Measurements from ENCODE around the gene SCAF8.
"Not testable (repeated sequence)": the region's sequence is repeated elsewhere in the genome, so short reads cannot be mapped to it uniquely, and the experiment has no call there.

The SCAF8 gene

DNA sequence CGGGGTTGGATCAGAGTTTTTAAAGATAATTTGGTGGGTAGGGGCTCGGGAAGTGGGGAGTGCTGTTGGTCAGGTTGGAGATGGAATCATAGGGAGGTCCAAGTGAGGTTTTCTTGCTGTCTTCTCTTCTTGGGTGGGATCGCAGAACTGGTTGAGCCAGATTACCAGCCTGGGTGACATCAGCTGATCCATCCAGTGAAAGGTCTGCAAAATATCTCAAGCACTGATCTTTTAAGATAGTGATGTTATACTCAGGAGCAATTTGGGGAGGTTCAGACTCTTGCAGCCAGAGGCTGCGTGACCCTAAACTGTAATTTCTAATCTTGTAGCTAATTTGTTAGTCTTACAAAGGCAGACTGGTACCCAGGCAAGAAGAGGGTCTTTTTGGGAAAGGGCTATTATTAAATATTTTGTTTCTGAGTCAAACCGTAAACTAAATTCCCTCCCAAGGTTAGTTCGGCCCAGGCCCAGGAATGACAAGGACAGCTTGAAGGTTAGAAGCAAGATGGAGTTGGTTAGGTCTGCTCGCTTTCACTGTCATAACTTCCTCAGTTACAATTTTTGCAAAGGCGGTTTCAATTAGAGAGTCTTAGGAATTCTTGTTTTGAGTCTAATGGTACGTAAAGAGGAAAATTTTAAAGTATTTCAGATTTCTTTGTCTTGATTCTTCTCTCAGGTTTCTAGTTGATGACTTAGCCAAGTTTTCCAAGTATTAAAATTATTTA, 53.1 kb downstream of the SCAF8 start:
- no peak for DNase-seq

DNA sequence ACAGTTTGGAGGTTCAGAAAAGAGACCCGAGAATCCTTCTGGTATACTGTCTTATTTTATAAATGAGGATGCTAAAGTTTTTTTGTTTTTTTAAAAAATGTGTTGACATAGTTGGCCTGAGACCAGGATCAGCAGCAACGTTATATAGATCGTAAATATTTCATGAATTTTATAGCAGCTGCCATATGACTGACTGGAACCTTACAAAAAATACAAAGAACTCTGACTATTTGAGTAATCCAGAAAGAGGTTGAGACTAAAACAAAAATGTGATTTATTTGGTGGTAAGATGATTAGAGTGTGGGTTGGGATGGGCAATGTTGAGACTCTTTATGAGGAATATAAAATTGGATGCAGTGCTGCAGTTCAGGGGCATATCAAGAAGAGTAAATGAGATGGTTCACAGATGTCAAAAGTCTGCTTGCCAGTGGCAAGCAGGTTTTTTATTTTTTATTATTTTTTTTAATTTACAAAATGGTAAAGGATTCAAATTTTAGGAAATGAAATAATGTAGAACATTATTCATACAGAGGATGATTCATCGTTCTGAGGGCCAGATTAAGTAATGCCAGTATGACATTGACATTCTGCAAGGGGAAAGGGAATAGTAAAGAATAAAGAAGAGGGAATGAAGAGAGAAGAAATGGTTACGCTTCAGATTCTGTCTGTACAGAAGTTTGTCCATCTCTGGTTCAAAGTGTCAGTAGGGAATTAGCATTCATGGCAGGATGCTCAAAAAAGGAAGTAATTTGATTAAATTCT, 58.5 kb downstream of the SCAF8 start:
- DNase-seq, result no peak

DNA sequence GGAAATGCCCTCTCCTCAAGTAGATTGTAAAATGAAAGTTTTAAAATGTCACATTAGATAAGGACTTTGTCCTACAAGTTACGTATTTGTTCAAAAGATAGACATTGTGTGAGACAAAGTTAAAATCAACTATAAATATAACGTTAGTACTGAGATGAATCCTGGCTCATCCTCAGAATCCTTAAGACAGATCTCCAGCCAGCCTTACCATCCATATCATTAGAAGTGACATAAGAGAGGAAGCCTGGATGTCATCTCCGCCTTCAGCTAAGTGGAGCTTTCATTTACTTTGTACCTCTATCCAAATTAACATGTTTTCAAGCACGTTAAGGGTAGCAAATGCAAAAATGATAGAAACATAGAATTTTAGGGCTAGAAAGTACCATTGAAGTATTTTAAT, 59.1 kb downstream of the SCAF8 start:
- DNase-seq, result no peak

GRCh38 chr6:154792761-154793160, 59.5 kb downstream of the SCAF8 start:
- no peak for DNase-seq

DNA sequence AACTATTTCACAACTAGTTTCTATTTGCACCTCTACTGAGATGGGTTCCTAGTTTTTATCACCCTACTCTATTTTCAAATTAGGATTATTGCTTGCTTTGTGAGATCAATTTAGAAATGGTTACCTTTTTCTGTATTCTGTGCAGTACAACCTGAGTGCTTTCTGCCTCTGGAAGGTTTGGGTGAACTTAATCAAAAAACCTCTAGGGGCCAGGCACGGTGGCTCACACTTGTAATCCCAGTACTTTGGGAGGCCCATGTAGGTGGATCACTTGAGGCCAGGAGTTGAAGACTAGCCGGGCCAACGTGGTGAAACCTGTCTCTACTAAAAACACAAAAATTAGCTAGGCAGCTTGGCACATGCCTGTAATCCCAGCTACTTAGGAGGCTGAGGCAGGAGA, 63.3 kb downstream of the SCAF8 start:
- no peak for DNase-seq

DNA sequence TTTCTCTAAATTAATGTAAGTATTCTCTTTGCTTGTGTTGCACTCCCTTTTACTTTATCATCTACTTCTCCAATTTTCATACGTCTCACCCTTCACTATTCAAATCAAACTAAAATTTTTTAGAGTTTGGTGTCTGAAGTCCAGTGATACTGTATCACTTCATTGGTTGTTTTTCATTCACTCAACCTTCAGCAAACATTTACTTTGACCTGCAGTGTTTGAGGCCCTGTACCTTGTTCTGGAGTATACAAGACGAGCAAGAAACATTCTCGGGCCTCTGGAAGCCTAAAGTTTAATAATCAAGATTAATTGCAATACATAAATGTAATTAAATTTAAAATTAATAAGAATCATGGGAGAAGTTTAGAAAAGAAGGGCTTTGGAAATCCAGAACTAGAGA, 64.6 kb downstream of the SCAF8 start:
- no peak for DNase-seq

- DNase-seq, result no peak
These were observed 67.1 kb downstream of the SCAF8 start for GRCh38 chr6:154800338-154800737.

DNA sequence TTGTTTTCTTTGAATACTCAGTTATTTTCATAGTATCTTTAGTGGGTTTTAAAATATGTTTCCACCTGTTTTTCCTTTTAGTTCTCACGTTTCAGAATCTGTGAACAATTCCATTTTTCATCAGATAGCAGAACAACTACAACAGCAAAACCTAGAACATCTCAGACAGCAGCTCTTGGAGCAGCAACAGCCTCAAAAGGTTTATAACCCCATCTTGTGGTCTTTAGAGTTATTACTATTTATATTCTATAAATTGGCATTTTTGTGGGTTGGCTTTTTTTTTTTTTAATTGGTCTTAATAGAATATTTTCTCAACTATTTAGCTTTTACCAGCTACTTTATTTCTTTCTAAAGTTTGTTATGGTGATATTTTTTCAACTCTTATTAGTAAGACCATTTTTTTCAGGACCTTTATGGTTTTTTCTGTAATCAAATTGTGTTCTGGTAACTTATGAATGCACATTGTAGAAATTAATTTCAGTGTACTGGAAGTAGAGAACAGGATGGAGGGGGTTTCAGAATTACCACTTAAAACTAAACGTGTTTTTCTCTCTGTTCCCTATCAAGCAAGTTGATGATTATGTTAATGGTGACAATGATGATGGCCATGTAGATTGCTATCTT, 72.2 kb downstream of the SCAF8 start:
- DNase-seq, result peak; percentile 48

GRCh38 chr6:154806804-154807203, 73.6 kb downstream of the SCAF8 start:
- no peak for DNase-seq

DNA sequence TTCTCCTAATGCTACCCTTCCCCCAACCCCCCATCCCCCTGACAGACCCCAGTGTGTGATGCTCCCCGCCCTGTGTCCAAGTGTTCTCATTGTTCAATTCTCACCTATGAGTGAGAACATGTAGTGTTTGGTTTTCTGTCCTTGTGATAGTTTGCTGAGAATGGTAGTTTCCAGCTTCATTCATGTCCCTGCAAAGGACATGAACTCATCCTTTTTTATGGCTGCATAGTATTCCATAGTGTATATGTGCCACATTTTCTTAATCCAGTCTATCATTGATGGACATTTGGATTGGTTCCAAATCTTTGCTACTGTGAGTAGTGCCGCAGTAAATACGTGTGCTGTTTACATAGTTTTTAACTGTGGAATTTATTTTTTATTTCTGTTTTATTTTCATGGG, 78.4 kb downstream of the SCAF8 start:
- not testable (repeated sequence) for DNase-seq

DNA sequence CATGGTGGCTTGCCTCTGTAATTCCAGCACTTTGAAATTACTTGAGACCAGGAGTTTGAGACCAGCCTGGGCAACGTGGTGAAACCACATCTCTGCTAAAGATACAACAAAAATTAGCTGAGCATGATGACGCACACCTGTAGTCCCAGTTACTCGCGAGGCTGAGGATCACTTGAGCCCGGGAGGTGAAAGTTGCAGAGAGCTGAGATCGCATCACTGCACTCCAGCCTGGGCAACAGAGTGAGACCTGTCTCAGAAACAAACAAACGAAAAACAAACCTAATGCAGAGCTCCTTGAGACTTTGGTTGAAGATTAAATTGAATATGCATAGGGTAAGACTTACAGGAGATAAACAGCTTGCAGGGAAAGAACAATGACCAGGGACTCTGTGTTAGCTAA, 80.8 kb downstream of the SCAF8 start:
- no peak for DNase-seq

GRCh38 chr6:154815938-154816820, 83.0 kb downstream of the SCAF8 start:
- DNase-seq, result no peak

DNA sequence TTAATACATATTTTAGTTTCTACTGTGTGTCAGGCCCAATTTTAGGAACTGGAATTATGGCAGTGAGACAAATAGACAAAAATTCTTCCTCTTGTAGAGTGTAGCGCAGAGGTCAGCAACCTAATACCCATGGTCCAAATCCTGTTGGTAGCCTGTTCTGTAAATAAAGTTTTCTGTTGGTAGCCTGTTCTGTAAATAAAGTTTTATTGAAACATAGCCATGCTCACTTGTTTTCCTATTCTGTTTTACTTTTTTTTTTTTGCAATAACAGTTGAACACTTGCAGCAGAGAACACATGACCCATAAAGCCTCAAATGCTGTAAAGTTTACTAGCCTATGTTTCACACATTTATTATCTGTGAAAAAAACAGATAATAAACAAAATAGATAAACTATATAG, 87.9 kb downstream of the SCAF8 start:
- DNase-seq, result no peak

- DNase-seq, result no peak
These were observed 88.4 kb downstream of the SCAF8 start for GRCh38 chr6:154821638-154822037.

GRCh38 chr6:154822947-154823558, 89.8 kb downstream of the SCAF8 start:
- DNase-seq, result no peak

DNA sequence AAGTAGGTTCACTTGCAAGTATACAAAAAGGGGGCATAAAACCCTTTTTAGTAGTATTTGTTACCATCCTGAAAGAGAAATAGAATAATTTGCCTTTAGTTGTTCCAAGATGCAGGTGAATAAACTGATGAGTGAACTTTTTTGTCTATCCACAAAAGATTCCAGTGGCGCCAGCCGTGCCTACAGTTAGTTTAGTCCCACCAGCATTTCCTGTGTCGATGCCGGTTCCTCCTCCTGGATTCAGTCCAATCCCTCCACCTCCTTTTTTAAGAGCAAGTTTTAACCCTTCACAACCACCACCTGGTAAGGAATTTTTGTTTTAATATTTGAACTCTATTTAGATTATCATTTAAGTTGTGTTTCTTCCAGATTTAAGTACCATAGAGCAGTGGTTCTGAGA, 90.9 kb downstream of the SCAF8 start:
- peak; percentile 48 for DNase-seq

GRCh38 chr6:154829970-154830369, 96.8 kb downstream of the SCAF8 start:
- no peak for DNase-seq

- no peak for DNase-seq
These were observed 97.6 kb downstream of the SCAF8 start for GRCh38 chr6:154830771-154831170.

DNA sequence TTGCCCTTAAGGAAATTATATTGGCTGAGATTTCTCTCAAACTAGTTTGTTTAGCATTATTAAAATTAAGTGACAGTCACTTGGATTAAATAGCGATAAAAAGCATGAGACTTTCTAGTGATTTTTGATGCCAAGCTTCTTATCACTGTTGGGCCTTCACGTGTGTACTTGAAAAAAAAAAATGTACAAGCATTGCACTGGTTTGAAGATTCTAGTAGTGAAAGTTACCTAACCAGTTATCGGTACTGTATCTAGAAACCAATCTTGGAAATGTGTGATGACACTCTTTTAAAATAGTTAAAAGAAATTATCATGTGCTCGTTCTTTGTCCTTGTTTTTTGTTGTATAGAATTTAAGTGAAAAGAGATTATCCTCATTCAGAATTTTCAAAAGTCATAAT, 102.1 kb downstream of the SCAF8 start:
- no peak for DNase-seq

DNA sequence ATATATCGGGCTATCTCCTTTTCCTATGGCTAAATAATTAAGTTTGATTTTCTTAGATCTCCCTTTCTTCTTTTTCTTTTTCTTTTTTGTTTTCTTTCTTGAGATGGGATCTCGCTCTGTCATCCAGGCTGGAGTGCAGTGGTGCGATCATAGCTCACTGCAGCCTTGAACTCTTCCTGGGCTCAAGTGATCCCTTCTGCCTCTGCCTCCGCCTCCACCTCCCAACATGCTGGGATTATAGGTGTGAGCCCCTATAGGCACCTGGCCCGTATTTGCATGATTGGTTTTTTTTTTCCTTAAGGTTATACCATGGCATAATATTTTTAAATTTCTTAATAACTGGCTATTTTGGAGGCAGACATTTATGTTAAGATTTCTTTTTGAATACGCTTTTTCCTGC, 106.3 kb downstream of the SCAF8 start:
- DNase-seq, result no peak

- DNase-seq, result no peak
These were observed 107.1 kb downstream of the SCAF8 start for GRCh38 chr6:154840363-154840762.

DNA sequence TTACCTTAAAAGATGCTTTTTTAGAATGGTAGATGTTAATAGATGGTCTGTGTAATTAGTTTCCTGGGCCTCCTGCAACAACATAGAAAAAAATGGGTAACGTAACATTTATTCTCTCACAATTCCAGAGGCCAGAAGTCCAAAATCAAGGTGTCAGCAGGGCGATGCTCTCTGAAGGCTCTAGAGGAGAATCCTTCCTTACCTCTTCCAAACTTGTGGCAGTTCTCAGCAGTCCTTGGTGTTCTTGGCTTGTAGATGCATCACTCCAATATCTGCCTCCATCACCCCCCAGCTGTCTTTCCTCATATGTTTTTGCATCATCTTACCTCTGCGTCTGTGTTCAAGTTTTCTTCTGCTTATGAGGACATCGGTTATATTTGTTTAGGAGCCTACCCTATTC, 107.9 kb downstream of the SCAF8 start:
- no peak for DNase-seq

DNA sequence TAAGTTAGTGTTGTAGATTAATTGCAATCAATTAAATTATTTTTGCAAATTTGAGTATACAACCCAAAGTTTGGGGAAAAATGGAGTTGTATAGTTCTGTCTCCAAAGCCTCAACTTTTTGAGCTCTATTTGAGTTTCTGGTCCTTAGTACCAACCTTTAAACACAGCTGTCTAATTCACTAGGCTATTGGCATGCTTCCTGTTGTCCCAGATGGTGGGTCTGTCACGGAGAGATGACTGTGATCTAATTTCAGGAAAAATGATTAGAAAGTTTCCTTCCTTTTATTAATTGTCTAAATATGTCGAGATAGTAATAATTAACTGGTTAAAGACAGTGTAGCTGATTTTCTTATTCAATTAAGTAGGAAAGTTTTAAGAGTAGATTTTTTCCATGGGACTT, 109.6 kb downstream of the SCAF8 start:
- no peak for DNase-seq
